Caco-2 (cell line): ENCODE measurements around the gene SCARF2. TPM values are rescaled to one million over a fixed set of nuclear protein-coding genes. Genes with fewer than 3 reads are reported as not detected.
A peak's percentile ranks its signal among the peaks of the same experiment; 100 is the strongest.

Experiments
- BruUV-seq: library from RNA; stranded (reverse); fragments of 400-500 nt; replicated peaks from 2 replicates; lab custom pipeline; 2021; lab: Mats Ljungman, UMichigan
- CTCF ChIA-PET: fragments of 300-600 bp; sonication (Branson Sonifier 250); formaldehyde crosslinking; loops from one replicate; lab custom pipeline; 2022; ENCODE audit warnings: antibody characterized with exemption; lab: Charles Lee
- POLR2A ChIA-PET: fragments of 300-600 bp; sonication (Branson Sonifier 250); formaldehyde crosslinking; loops from one replicate; lab custom pipeline; 2022; ENCODE audit warnings: antibody characterized with exemption; lab: Charles Lee
- DNase-seq, 2 experiments: peaks; one replicate each; pipeline versions ENCODE4 v3.0.0 to v3.0.0-alpha.2; 2020 to 2022
- H3K27me3 ChIP-seq: replicated peaks from 2 replicates; pipeline ENCODE4 v1.6.0; 2011; ENCODE audit warnings: low read length; ENCODE audit not compliant: control insufficient read depth, insufficient read depth
- H3K36me3 ChIP-seq: 2 replicates; pipeline ENCODE4 v1.5.1; 2011; ENCODE audit warnings: low read length; ENCODE audit not compliant: control insufficient read depth, insufficient read depth
- H3K4me1 ChIP-seq: fragments of 250-450 bp; sonication (Bioruptor Pico); 2 replicates; pipeline ENCODE4 v1.5.1; 2020; ENCODE audit warnings: mild to moderate bottlenecking
- H3K4me3 ChIP-seq: 2 replicates; pipeline ENCODE4 v1.5.1; 2011; ENCODE audit warnings: low read depth, mild to moderate bottlenecking, control low read depth, low read length
- H3K9me3 ChIP-seq: fragments of 250-450 bp; sonication (Bioruptor Pico); 2 replicates; pipeline ENCODE4 v1.5.1; 2020; ENCODE audit warnings: mild to moderate bottlenecking, moderate library complexity
- H3K27ac Mint-ChIP-seq: one replicate; pipeline ENCODE4 v1.8.0; 2022; ENCODE audit warnings: mixed read lengths; ENCODE audit not compliant: unreplicated experiment
- H3K27me3 Mint-ChIP-seq: one replicate; pipeline ENCODE4 v1.8.0; 2022; ENCODE audit warnings: mixed read lengths; ENCODE audit not compliant: insufficient read depth, unreplicated experiment
- H3K36me3 Mint-ChIP-seq: one replicate; pipeline ENCODE4 v1.8.0; 2022; ENCODE audit warnings: mild to moderate bottlenecking, mixed read lengths; ENCODE audit not compliant: insufficient read depth, unreplicated experiment
- H3K4me1 Mint-ChIP-seq: one replicate; pipeline ENCODE4 v1.8.0; 2022; ENCODE audit warnings: low read depth, mixed read lengths; ENCODE audit not compliant: unreplicated experiment
- H3K4me3 Mint-ChIP-seq: one replicate; pipeline ENCODE4 v1.8.0; 2022; ENCODE audit warnings: mild to moderate bottlenecking, moderate library complexity, mixed read lengths; ENCODE audit not compliant: unreplicated experiment
- H3K9me3 Mint-ChIP-seq: one replicate; pipeline ENCODE4 v1.8.0; 2022; ENCODE audit warnings: mixed read lengths; ENCODE audit not compliant: unreplicated experiment
- intact Hi-C: fragments of 100-400 bp; cut with micrococcal nuclease; formaldehyde crosslinking; loops from one replicate; pipeline ENCODE4 v1.10.0; 2022; ENCODE audit not compliant: unreplicated experiment
- total RNA-seq: library from RNA; stranded (reverse); gene quantifications from 2 replicates; pipeline ENCODE4 v1.2.3, GENCODE V29; 2022
- TF ChIP-seq, protein P1 (sequence below), 2 experiments: fragments of 200-600 bp in 1 of 2; IDR thresholded peaks; 1 replicate in 1 of 2; 2 replicates in 1 of 2; pipeline versions ENCODE4 v1.5.1 to v1.8.0; 2011 to 2022; ENCODE audit warnings: antibody characterized with exemption in 1 of 2, control low read depth in 1 of 2, inconsistent platforms in 1 of 2, low read depth in 1 of 2, low read length in 1 of 2, mild to moderate bottlenecking in 1 of 2, moderate library complexity in 1 of 2; ENCODE audit not compliant: insufficient read depth in 1 of 2, severe bottlenecking in 1 of 2, unreplicated experiment in 1 of 2

The SCARF2 gene
- total RNA-seq, 1 experiment from 2014 or later, result 0.73 TPM

DNA sequence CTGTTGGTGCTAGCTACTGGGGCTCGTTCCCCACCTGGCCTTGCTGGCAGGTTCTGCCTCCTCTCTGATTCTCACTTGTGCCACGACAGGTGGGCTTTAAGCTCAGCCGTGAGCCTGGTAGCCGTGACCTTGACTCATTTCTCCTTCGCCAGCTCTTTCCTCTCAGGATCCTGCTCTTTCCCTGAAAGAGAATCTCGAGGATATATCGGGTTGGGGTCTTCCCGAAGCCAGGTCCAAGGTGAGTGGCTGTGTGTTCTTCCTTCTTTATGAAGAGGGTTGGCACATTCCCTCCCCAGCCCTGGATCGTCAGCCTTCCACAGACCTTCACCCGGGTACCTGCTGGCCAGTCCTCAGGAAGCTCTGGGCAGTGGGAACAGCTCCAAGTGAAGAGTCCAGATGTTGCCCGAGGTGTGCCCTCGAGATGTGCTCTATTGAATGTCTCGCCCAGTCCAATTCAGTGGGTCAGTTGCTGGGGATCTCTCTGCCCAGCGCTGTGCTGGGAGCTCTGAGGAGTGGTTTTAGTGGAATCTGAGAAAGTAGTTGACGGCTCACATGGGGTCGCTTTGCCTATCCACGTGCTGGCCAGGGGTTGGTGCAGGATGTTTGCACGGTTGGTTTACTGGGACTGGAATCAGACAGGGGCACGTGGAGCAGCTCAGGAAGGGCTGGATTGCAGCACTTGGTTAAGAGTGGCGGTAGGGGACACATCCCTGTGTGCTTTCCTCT, 42.3 kb downstream of the SCARF2 start:
- Mint-ChIP-seq H3K27ac (peak overlapping the region; percentile 75), H3K9me3 (no peaks in the 10 kb centered on the region), H3K4me3 (peak overlapping the region; percentile 83), H3K27me3 (no peaks in the 10 kb centered on the region), H3K4me1 (no peaks in the 10 kb centered on the region), H3K36me3 (peaks cover 4% of the 10 kb centered on the region)
- Histone ChIP-seq H3K4me1 (peaks cover 9% of the 10 kb centered on the region), H3K36me3 (no peaks in the 10 kb centered on the region), H3K27me3 (no peaks in the 10 kb centered on the region), H3K9me3 (no peaks in the 10 kb centered on the region), H3K4me3 (no peak overlapping the region)
- intact Hi-C loops, result no loop called here
- ChIA-PET POLR2A (no interaction called here), CTCF (interaction anchor here (2.3 kb wide), 1 partner anchor 23 kb away, joined by 10 read pairs; no protein-coding TSS in a partner anchor)
- no TSS peak for BruUV-seq
- no peak for DNase-seq
- TF ChIP-seq, protein P1, sequence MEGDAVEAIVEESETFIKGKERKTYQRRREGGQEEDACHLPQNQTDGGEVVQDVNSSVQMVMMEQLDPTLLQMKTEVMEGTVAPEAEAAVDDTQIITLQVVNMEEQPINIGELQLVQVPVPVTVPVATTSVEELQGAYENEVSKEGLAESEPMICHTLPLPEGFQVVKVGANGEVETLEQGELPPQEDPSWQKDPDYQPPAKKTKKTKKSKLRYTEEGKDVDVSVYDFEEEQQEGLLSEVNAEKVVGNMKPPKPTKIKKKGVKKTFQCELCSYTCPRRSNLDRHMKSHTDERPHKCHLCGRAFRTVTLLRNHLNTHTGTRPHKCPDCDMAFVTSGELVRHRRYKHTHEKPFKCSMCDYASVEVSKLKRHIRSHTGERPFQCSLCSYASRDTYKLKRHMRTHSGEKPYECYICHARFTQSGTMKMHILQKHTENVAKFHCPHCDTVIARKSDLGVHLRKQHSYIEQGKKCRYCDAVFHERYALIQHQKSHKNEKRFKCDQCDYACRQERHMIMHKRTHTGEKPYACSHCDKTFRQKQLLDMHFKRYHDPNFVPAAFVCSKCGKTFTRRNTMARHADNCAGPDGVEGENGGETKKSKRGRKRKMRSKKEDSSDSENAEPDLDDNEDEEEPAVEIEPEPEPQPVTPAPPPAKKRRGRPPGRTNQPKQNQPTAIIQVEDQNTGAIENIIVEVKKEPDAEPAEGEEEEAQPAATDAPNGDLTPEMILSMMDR (IDR thresholded peaks at IDR 0.05; ENCODE audit: insufficient read depth in 1 of 2, low read depth in 1 of 2, low read length in 1 of 2, severe bottlenecking in 1 of 2, unreplicated experiment in 1 of 2), result no peak

DNA sequence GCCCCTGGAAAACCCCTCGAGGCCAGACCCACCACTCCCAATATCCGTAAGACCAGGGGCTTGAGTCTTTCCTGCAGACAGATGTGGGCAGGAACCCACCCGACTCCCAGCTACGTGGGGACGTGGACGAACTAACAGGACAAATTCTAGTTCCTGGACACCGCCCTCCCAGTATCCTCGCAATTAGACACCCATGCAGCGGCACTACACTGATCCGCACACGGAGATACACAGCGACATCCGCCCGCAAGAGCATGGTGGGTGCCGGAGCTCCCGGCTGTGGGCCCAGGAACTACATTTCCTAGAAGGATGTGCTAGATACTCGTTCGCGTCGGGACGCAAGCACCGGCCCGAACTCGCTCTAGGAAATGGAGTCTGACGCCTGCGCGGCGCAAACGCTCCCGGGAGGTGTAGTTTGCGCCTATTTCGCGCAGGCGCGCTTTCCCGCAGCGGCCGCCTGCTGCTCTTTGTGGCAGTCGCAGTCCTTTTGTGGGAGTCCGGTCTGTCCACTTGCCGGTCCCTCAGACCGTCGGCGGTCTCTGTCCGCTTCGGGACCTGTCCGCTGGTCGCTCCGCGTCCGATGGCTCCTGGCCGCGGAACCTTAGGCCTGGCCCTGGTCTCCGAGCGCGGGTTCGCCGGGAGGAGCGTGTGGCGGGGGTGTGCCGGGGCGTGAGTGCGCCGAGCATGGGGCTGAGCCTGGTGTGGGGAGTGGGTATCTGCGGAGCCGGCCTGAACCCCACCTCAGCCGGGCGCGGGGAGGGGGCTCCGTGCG, 43.7 kb downstream of the SCARF2 start, which contains the start of gene ZNF74:
ZNF74 (plus strand) TSS at position 447 of the 772 bp plus-strand sequence. CDS start 478 bp downstream, outside the sequence.
- no peaks in the 10 kb centered on the region for H3K9me3 Mint-ChIP-seq
- Histone ChIP-seq H3K4me3 (peak within 1 kb of the TSS; percentile 75), H3K9me3 (no peaks in the 10 kb centered on the region), H3K4me1 (peaks cover 9% of the 10 kb centered on the region), H3K36me3 (no peaks in the 10 kb centered on the region), H3K27me3 (no peaks in the 10 kb centered on the region)
- TF ChIP-seq, protein P1 (IDR thresholded peaks at IDR 0.05; ENCODE audit: insufficient read depth in 1 of 2, low read depth in 1 of 2, low read length in 1 of 2, severe bottlenecking in 1 of 2, unreplicated experiment in 1 of 2), result no peak
- peak within 1 kb of the TSS; percentile 83 for H3K4me3 Mint-ChIP-seq
- peak within 1 kb of the TSS; percentile 75 for H3K27ac Mint-ChIP-seq
- ChIA-PET POLR2A (interaction anchor here (0.6 to 0.9 kb wide), 3 partner anchors 65 to 1225 kb away, joined by 3 to 7 read pairs (median 4); no protein-coding TSS in a partner anchor), CTCF (interaction anchor here (0.6 to 2.3 kb wide), 2 partner anchors 24 to 718 kb away, joined by 4 to 10 read pairs; no protein-coding TSS in a partner anchor)
- H3K4me1 Mint-ChIP-seq, result no peaks in the 10 kb centered on the region
- BruUV-seq, result no TSS peak
- intact Hi-C loops, result no loop called here
- peaks cover 4% of the 10 kb centered on the region for H3K36me3 Mint-ChIP-seq
- peaks cover 3% of the 10 kb centered on the region for H3K27me3 Mint-ChIP-seq
- peak; percentile 88 to 90 for DNase-seq
